GM12878 (cell line): Measurements from ENCODE around the gene CHURC1. TPM values are rescaled to one million over a fixed set of nuclear protein-coding genes. Genes with fewer than 3 reads are reported as not detected.

Experiments used
- ATAC-seq: fragments of 200-7000 bp; cut with Tn5 transposase; 3 replicates; pipeline ENCODE4 v1.9.1; 2020; ENCODE audit warnings: mild to moderate bottlenecking, moderate library complexity
- BruUV-seq: library from RNA; stranded (reverse); fragments of 400-500 nt; replicated peaks from 2 replicates; lab custom pipeline; 2021; lab: Mats Ljungman, UMichigan
- CTCF ChIA-PET: fragments of 300-600 bp; sonication (Branson Sonifier 250); formaldehyde crosslinking; extraction: SDS; loops from one replicate; lab custom pipeline; 2021; ENCODE audit warnings: inconsistent platforms; lab: Yijun Ruan, JAX
- POLR2A ChIA-PET: fragments of 350-600 bp; formaldehyde crosslinking; extraction: SDS; loops from one replicate; lab custom pipeline; 2021; ENCODE audit warnings: inconsistent platforms; lab: Charles Lee
- RAD21 ChIA-PET: fragments of 300-600 bp; sonication (Branson Sonifier 250); formaldehyde crosslinking; loops from one replicate; lab custom pipeline; 2023; ENCODE audit warnings: antibody characterized with exemption; ENCODE audit not compliant: unreplicated experiment; lab: Charles Lee
- SMC1A ChIA-PET: fragments of 300-600 bp; sonication (Branson Sonifier 250); formaldehyde crosslinking; loops from one replicate; lab custom pipeline; 2023; ENCODE audit not compliant: unreplicated experiment, uncharacterized antibody; lab: Charles Lee
- DNase-seq: peaks from one replicate; pipeline ENCODE4 v3.0.0-alpha.2; 2011; ENCODE audit warnings: low read depth, low spot score
- FAIRE-seq: peaks from 3 replicates; lab custom pipeline; 2011; peaks lifted over from hg19 to GRCh38; lab: Jason Lieb, UNC
- H2AFZ ChIP-seq: 2 replicates; pipeline ENCODE4 v1.6.0; 2011; ENCODE audit warnings: low read depth, low read length, control low read depth; ENCODE audit not compliant: control insufficient read depth
- H3K27ac ChIP-seq: 2 replicates; pipeline ENCODE4 v1.5.1; 2011; ENCODE audit warnings: control low read depth; ENCODE audit not compliant: control insufficient read depth, insufficient read depth
- H3K27me3 ChIP-seq, 2 experiments: replicated peaks in 1 of 2; 2 replicates each; pipeline versions ENCODE4 v1.6.0 to v1.6.1; 2011; ENCODE audit warnings: low read length in 1 of 2; ENCODE audit not compliant: control insufficient read depth in 2 of 2, insufficient read depth in 2 of 2
- H3K36me3 ChIP-seq, 2 experiments: 2 replicates each; pipeline ENCODE4 v1.5.1; 2011; ENCODE audit warnings: low read length in 1 of 2; ENCODE audit not compliant: control insufficient read depth in 2 of 2, insufficient read depth in 2 of 2
- H3K4me1 ChIP-seq: 2 replicates; pipeline ENCODE4 v1.6.1; 2011; ENCODE audit warnings: mild to moderate bottlenecking, low read length, moderate library complexity, mixed read lengths; ENCODE audit not compliant: control insufficient read depth, insufficient read depth
- H3K4me2 ChIP-seq: 2 replicates; pipeline ENCODE4 v1.6.0; 2011; ENCODE audit warnings: control low read depth; ENCODE audit not compliant: control insufficient read depth, insufficient read depth
- H3K4me3 ChIP-seq: fragments of 200-600 bp; sonication (generic); 2 replicates; pipeline ENCODE4 v1.5.1; 2016
- H3K79me2 ChIP-seq: 2 replicates; pipeline ENCODE4 v1.6.0; 2011; ENCODE audit warnings: low read length; ENCODE audit not compliant: control insufficient read depth, insufficient read depth
- H3K9ac ChIP-seq: 2 replicates; pipeline ENCODE4 v1.8.0; 2011; ENCODE audit warnings: low read length, control low read depth, mixed read lengths; ENCODE audit not compliant: control insufficient read depth, insufficient read depth
- H3K9me3 ChIP-seq: replicated peaks from 3 replicates; pipeline ENCODE4 v1.5.1; 2011; ENCODE audit warnings: mild to moderate bottlenecking, low read length; ENCODE audit not compliant: control insufficient read depth, insufficient read depth
- H4K20me1 ChIP-seq: 2 replicates; pipeline ENCODE4 v1.6.0; 2011; ENCODE audit not compliant: control insufficient read depth, insufficient read depth
- BRCA1 ChIP-seq: IDR thresholded peaks from 2 replicates; pipeline ENCODE4 v1.6.1; 2011; ENCODE audit warnings: low read depth, low read length, improper control_type of control experiment
- FOS ChIP-seq: IDR thresholded peaks from 3 replicates; pipeline ENCODE4 v1.6.1; 2011; ENCODE audit warnings: borderline replicate concordance; ENCODE audit not compliant: insufficient read length; ENCODE audit errors: extremely low read depth
- GATAD2B ChIP-seq: fragments of 450-650 bp; conservative IDR thresholded peaks from 2 replicates; pipeline ENCODE4 v1.6.1; 2017; ENCODE audit warnings: low read depth, mild to moderate bottlenecking, moderate library complexity
- IKZF2 ChIP-seq, 2 experiments: fragments of 450-650 bp; IDR thresholded peaks; 2 replicates each; pipeline ENCODE4 v1.6.1; 2017; ENCODE audit warnings: mild to moderate bottlenecking in 2 of 2, moderate library complexity in 2 of 2
- NBN ChIP-seq: fragments of 450-650 bp; IDR thresholded peaks from 2 replicates; pipeline ENCODE4 v1.6.1; 2016
- NFYB ChIP-seq: IDR thresholded peaks from 2 replicates; pipeline ENCODE4 v1.6.1; 2011; ENCODE audit warnings: low read depth, mild to moderate bottlenecking, low read length, improper control_type of control experiment, moderate library complexity; ENCODE audit not compliant: insufficient read depth
- NR2C1 ChIP-seq: fragments of 450-650 bp; IDR thresholded peaks from 2 replicates; pipeline ENCODE4 v1.6.1; 2017; ENCODE audit warnings: antibody characterized with exemption, mild to moderate bottlenecking, moderate library complexity
- ZNF24 ChIP-seq: fragments of 450-650 bp; IDR thresholded peaks from 2 replicates; pipeline ENCODE4 v1.6.1; 2017; ENCODE audit warnings: antibody characterized with exemption, mild to moderate bottlenecking
- ZNF384 ChIP-seq: IDR thresholded peaks from 2 replicates; pipeline ENCODE4 v1.6.1; 2012; ENCODE audit warnings: low read depth, mild to moderate bottlenecking, low read length, improper control_type of control experiment, borderline replicate concordance
- WGBS: methylation state at CpG from one replicate; pipeline ENCODE4 v1.1.6; 2016; ENCODE audit warnings: low lambda C conversion rate; ENCODE audit not compliant: insufficient replicate concordance, insufficient coverage; ENCODE audit errors: missing lambda C conversion rate; 5-methylcytosine and 5-hydroxymethylcytosine counted together
- in situ Hi-C: fragments of 300-500 bp; cut with MboI; formaldehyde crosslinking; loops from 9 replicates; pipeline ENCODE4 v1.14.3; 2018; ENCODE audit warnings: mixed read lengths
- intact Hi-C: fragments of 100-400 bp; cut with micrococcal nuclease; formaldehyde crosslinking; loops from one replicate; pipeline ENCODE4 v1.14.2; 2022; ENCODE audit not compliant: unreplicated experiment
- polyA plus RNA-seq, 11 experiments: library from polyadenylated mRNA; depleted of rRNA in 4 of 11; unstranded in 6 of 11; stranded (reverse) in 5 of 11; fragments of >200 nt; fragmentation: Nextera tagmentation in 4 of 11; fragmentation: Illumina TruSeq in 1 of 11; extraction: Ambion mirVana in 4 of 11; extraction: Trizol in 1 of 11; gene quantifications; 1 replicate in 1 of 11; 2 replicates in 10 of 11; pipeline versions ENCODE4 v1.2.1 to v1.2.3, GENCODE V29; 2011 to 2016; ENCODE audit warnings: inconsistent platforms in 2 of 11, missing spikeins in 2 of 11, low read depth in 1 of 11
- total RNA-seq, 4 experiments: library from RNA; depleted of rRNA in 3 of 4; stranded (reverse); fragments of >200 nt in 3 of 4; fragmentation: Illumina TruSeq in 1 of 4; extraction: Trizol in 1 of 4; gene quantifications; 2 replicates each; pipeline versions ENCODE4 v1.2.1 to v1.2.3, GENCODE V29; 2013 to 2021
- TF ChIP-seq, protein P1 (sequence below): fragments of 450-650 bp; IDR thresholded peaks from 2 replicates; pipeline ENCODE4 v1.6.1; 2017; ENCODE audit warnings: mild to moderate bottlenecking, moderate library complexity
- TF ChIP-seq, protein P2 (sequence below): IDR thresholded peaks from 2 replicates; pipeline ENCODE4 v1.6.1; 2011; ENCODE audit warnings: low read depth, mild to moderate bottlenecking, low read length, moderate library complexity, borderline replicate concordance; ENCODE audit errors: extremely low read depth
- TF ChIP-seq, protein P3 (sequence below): IDR thresholded peaks from 2 replicates; pipeline ENCODE4 v1.6.1; 2012; ENCODE audit warnings: improper control_type of control experiment, low read depth, low read length; ENCODE audit not compliant: insufficient replicate concordance

The CHURC1 gene
- total and polyA plus RNA-seq, 10 of the 15 experiments (the other 5 are each of a cell fraction or from before 2014, with no cell fraction given), result 41.0 to 421 (median 140) TPM

DNA sequence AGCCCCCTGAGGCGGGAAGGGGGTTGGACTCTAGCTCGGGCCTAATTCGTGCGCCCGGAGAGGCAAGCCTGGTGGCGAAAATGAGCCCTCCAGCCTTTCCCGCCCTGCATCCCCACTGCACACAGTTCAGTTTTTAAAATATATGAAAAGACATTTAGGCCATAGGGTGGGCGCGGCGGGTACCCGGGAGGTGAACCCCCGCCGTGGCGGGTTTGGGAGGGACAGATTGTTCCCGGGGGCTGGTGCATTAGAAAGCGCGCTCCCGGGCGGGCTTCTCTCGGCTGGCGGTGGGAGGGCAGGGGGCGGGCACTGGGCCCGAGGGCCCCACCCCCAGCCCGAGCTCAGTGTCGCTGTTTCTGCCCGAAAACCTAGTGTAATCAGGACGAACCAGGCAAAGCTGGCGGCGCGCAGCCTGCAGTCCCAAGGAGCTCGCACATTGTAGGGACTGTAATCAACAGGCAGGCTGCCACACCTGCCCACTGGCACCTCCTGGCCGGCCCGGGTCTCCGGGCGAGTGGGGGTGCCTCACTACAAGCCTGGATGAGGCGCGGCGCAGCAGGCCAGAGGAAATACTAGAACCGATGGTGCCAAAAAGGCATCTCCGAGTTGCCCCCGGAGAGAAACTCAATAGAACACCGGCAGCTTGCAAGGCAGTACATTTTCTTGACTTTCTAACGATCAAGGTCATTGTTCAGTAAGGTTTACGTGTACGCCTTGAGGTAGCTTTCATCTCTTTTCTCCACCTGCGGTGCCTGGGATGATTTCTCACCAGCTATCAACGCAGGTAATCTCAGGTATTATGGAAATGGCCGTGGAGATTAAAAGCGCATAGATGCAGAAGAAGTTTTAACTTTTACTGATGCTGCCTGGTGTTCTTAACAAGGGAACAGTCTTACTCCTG is 33.8 kb upstream of the CHURC1 start:
- Histone ChIP-seq H3K9me3 (no peaks in the 10 kb centered on the region), H3K36me3 (no peaks in the 10 kb centered on the region), H3K9ac (no peak overlapping the region; the same call in 1 of the 2 replicates), H4K20me1 (no peaks in the 10 kb centered on the region), H3K27me3 (peaks cover 7 to 20% of the 10 kb centered on the region in 2 experiments), H3K79me2 (no peaks in the 10 kb centered on the region), H3K4me2 (peak overlapping the region; percentile 89), H3K27ac (no peak overlapping the region), H3K4me3 (peak overlapping the region; percentile 59; the same call in 1 of the 2 replicates), H2AFZ (peak overlapping the region; percentile 33; the same call in 1 of the 2 replicates), H3K4me1 (no peaks in the 10 kb centered on the region)
- FAIRE-seq (no peak), DNase-seq (no peak), ATAC-seq (peak; percentile 90)
- ChIA-PET POLR2A (no interaction called here), SMC1A (interaction anchor here (1.3 to 2.3 kb wide), 3 partner anchors 12 to 57 kb away, joined by 3 to 11 read pairs (median 7); no protein-coding TSS in a partner anchor), CTCF (interaction anchor here (0.6 to 6.7 kb wide), 6 partner anchors 8 to 121 kb away, joined by 3 to 75 read pairs (median 6); no protein-coding TSS in a partner anchor), RAD21 (interaction anchor here (1.3 to 2.9 kb wide), 2 partner anchors 11 kb away, joined by 3 to 10 read pairs; no protein-coding TSS in a partner anchor)
- in situ Hi-C loops, result loop anchor here (25.0 kb wide), 1 partner anchor 518 kb away; no protein-coding TSS in a partner anchor
- intact Hi-C loops, result no loop called here
- WGBS, result 4% methylated on average over 49 of the region's 49 CpGs
- BruUV-seq, result no TSS peak
- no peak for TF ChIP-seq FOS
- TF ChIP-seq GATAD2B, result no peak
- no peak for TF ChIP-seq BRCA1
- TF ChIP-seq NFYB, result no peak
- TF ChIP-seq, protein P1, sequence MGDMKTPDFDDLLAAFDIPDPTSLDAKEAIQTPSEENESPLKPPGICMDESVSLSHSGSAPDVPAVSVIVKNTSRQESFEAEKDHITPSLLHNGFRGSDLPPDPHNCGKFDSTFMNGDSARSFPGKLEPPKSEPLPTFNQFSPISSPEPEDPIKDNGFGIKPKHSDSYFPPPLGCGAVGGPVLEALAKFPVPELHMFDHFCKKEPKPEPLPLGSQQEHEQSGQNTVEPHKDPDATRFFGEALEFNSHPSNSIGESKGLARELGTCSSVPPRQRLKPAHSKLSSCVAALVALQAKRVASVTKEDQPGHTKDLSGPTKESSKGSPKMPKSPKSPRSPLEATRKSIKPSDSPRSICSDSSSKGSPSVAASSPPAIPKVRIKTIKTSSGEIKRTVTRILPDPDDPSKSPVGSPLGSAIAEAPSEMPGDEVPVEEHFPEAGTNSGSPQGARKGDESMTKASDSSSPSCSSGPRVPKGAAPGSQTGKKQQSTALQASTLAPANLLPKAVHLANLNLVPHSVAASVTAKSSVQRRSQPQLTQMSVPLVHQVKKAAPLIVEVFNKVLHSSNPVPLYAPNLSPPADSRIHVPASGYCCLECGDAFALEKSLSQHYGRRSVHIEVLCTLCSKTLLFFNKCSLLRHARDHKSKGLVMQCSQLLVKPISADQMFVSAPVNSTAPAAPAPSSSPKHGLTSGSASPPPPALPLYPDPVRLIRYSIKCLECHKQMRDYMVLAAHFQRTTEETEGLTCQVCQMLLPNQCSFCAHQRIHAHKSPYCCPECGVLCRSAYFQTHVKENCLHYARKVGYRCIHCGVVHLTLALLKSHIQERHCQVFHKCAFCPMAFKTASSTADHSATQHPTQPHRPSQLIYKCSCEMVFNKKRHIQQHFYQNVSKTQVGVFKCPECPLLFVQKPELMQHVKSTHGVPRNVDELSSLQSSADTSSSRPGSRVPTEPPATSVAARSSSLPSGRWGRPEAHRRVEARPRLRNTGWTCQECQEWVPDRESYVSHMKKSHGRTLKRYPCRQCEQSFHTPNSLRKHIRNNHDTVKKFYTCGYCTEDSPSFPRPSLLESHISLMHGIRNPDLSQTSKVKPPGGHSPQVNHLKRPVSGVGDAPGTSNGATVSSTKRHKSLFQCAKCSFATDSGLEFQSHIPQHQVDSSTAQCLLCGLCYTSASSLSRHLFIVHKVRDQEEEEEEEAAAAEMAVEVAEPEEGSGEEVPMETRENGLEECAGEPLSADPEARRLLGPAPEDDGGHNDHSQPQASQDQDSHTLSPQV, result no peak
- no peak for TF ChIP-seq NR2C1
- no peak for TF ChIP-seq ZNF24
- TF ChIP-seq, protein P2, sequence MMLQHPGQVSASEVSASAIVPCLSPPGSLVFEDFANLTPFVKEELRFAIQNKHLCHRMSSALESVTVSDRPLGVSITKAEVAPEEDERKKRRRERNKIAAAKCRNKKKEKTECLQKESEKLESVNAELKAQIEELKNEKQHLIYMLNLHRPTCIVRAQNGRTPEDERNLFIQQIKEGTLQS, result no peak
- no peak for TF ChIP-seq ZNF384
- no peak for TF ChIP-seq IKZF2 (IDR thresholded peaks at IDR 0.05)
- TF ChIP-seq NBN, result no peak
- TF ChIP-seq, protein P3, sequence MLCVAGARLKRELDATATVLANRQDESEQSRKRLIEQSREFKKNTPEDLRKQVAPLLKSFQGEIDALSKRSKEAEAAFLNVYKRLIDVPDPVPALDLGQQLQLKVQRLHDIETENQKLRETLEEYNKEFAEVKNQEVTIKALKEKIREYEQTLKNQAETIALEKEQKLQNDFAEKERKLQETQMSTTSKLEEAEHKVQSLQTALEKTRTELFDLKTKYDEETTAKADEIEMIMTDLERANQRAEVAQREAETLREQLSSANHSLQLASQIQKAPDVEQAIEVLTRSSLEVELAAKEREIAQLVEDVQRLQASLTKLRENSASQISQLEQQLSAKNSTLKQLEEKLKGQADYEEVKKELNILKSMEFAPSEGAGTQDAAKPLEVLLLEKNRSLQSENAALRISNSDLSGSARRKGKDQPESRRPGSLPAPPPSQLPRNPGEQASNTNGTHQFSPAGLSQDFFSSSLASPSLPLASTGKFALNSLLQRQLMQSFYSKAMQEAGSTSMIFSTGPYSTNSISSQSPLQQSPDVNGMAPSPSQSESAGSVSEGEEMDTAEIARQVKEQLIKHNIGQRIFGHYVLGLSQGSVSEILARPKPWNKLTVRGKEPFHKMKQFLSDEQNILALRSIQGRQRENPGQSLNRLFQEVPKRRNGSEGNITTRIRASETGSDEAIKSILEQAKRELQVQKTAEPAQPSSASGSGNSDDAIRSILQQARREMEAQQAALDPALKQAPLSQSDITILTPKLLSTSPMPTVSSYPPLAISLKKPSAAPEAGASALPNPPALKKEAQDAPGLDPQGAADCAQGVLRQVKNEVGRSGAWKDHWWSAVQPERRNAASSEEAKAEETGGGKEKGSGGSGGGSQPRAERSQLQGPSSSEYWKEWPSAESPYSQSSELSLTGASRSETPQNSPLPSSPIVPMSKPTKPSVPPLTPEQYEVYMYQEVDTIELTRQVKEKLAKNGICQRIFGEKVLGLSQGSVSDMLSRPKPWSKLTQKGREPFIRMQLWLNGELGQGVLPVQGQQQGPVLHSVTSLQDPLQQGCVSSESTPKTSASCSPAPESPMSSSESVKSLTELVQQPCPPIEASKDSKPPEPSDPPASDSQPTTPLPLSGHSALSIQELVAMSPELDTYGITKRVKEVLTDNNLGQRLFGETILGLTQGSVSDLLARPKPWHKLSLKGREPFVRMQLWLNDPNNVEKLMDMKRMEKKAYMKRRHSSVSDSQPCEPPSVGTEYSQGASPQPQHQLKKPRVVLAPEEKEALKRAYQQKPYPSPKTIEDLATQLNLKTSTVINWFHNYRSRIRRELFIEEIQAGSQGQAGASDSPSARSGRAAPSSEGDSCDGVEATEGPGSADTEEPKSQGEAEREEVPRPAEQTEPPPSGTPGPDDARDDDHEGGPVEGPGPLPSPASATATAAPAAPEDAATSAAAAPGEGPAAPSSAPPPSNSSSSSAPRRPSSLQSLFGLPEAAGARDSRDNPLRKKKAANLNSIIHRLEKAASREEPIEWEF, result no peak
